CD4-positive, alpha-beta T cell (primary cell): Measurements from ENCODE around the gene TBCD. TPM values are rescaled to one million over a fixed set of nuclear protein-coding genes. Genes with fewer than 3 reads are reported as not detected.

Experiments used
- ATAC-seq: fragments of 200-7000 bp; cut with Tn5 transposase; one replicate; pipeline ENCODE4 v1.10.0; 2022; ENCODE audit warnings: mild to moderate bottlenecking; ENCODE audit not compliant: poor library complexity
- CTCF ChIA-PET: fragments of 350-600 bp; sonication (Branson Sonifier 250); formaldehyde crosslinking; loops from one replicate; lab custom pipeline; 2021; ENCODE audit warnings: antibody characterized with exemption, inconsistent platforms; lab: Charles Lee
- POLR2A ChIA-PET: fragments of 350-600 bp; sonication (Branson Sonifier 250); formaldehyde crosslinking; loops from one replicate; lab custom pipeline; 2021; ENCODE audit warnings: antibody characterized with exemption, inconsistent platforms; lab: Charles Lee
- DNase-seq, 14 experiments: peaks; one replicate each; pipeline ENCODE4 v3.0.0-alpha.2; 2013 to 2020; ENCODE audit warnings: mixed read lengths in 2 of 14
- H3K27ac ChIP-seq, 2 donors: one replicate each; pipeline versions ENCODE4 v1.5.1 to v1.7.0; 2013; ENCODE audit warnings: low read length in 2 of 2, low read depth in 1 of 2, mild to moderate bottlenecking in 1 of 2
- H3K27me3 ChIP-seq, 2 experiments: 1 replicate in 1 of 2; 2 replicates in 1 of 2; pipeline versions ENCODE4 v1.6.1 to v1.7.0; 2013; ENCODE audit warnings: low read length in 2 of 2, control low read depth in 1 of 2, mild to moderate bottlenecking in 1 of 2, moderate library complexity in 1 of 2; ENCODE audit not compliant: insufficient read depth in 2 of 2, control insufficient read depth in 1 of 2
- H3K36me3 ChIP-seq: one replicate; pipeline ENCODE4 v1.6.1; 2013; ENCODE audit warnings: low read length, control low read depth; ENCODE audit not compliant: insufficient read depth
- H3K4me1 ChIP-seq: one replicate; pipeline ENCODE4 v1.6.1; 2013; ENCODE audit warnings: low read length, control low read depth; ENCODE audit not compliant: insufficient read depth
- H3K4me3 ChIP-seq: one replicate; pipeline ENCODE4 v1.5.1; 2013; ENCODE audit warnings: mild to moderate bottlenecking, low read length, moderate library complexity
- H3K9me3 ChIP-seq, 2 experiments: 1 replicate in 1 of 2; 2 replicates in 1 of 2; pipeline versions ENCODE4 v1.6.1 to v1.7.0; 2013; ENCODE audit warnings: low read length in 2 of 2, mild to moderate bottlenecking in 2 of 2, control low read depth in 1 of 2, moderate library complexity in 1 of 2; ENCODE audit not compliant: control insufficient read depth in 1 of 2, insufficient read depth in 1 of 2
- H3K27ac Mint-ChIP-seq: one replicate; pipeline ENCODE4 v1.8.0; 2020; ENCODE audit warnings: mixed read lengths
- H3K27me3 Mint-ChIP-seq: one replicate; pipeline ENCODE4 v1.8.0; 2021; ENCODE audit warnings: mixed read lengths
- H3K36me3 Mint-ChIP-seq: one replicate; pipeline ENCODE4 v1.8.0; 2021; ENCODE audit warnings: low read depth, mixed read lengths
- H3K4me1 Mint-ChIP-seq: one replicate; pipeline ENCODE4 v1.8.0; 2021; ENCODE audit warnings: low read depth, mixed read lengths
- H3K4me3 Mint-ChIP-seq: one replicate; pipeline ENCODE4 v1.8.0; 2020; ENCODE audit warnings: mild to moderate bottlenecking, mixed read lengths
- H3K9me3 Mint-ChIP-seq: one replicate; pipeline ENCODE4 v1.8.0; 2020; ENCODE audit warnings: mixed read lengths
- intact Hi-C, 2 experiments: fragments of 100-400 bp; cut with DNase I in 1 of 2; cut with micrococcal nuclease in 1 of 2; formaldehyde crosslinking; loops; one replicate each; pipeline versions ENCODE4 v1.15.1 to v1.9.0; 2023 to 2025; cut with DNase I, micrococcal nuclease
- total RNA-seq, 174 experiments: library from RNA in 2 of 174; stranded (reverse) in 2 of 174; gene quantifications; one replicate each; pipeline ENCODE4 v1.2.3 and lab custom pipeline; 2021 to 2026
- TF ChIP-seq, protein P1 (sequence below): fragments of 200-600 bp; IDR thresholded peaks from one replicate; pipeline ENCODE4 v1.8.0; 2022; ENCODE audit warnings: antibody characterized with exemption, mild to moderate bottlenecking

TBCD gene
- total RNA-seq, 2 experiments from 2014 or later: 74.6 to 80.3 TPM

DNA sequence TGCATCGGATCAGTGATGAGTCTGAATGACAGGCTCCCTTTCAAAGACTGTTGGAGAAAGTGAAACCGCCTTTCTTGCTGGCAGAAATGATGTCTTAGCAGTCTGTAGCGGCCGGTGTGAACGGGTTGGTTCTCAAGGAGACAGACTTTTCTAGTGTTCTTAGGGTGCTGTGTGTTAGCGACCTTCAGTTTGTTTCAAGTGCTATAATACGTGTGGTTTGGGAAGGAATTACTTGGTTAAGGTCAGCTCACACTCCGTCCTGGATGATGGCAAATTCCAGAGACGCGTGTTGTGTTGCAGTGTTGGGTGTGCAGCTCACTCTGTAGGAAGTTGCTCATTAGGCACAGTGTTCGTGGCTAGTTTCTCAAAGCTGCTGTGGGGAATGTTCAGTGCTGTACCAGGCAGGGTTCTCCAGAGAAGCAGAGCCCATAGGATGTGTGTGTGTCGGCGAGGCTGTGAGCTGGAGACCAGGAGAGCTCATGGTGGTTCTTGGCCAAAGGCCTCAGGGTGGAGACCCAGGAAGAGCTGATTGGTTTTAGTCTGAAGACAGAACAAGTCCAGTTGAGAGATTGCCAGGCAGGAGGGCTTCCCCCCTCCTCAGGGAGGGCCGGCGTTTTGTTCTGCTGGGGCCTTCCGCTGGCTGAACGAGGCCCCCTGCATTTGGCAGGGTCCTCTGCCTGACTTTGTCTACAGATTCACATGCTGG lies 50.4 kb downstream of the TBCD start:
- no peak overlapping the region for H3K27ac ChIP-seq
- peaks cover 27% of the 10 kb centered on the region for H3K36me3 ChIP-seq
- Mint-ChIP-seq H3K36me3 (peaks cover 44% of the 10 kb centered on the region), H3K27me3 (no peaks in the 10 kb centered on the region), H3K4me3 (no peak overlapping the region), H3K27ac (no peak overlapping the region), H3K9me3 (no peaks in the 10 kb centered on the region), H3K4me1 (no peaks in the 10 kb centered on the region)
- H3K27me3 ChIP-seq: no peaks in the 10 kb centered on the region
- DNase-seq: no peak
- no peak overlapping the region for H3K4me3 ChIP-seq
- ChIA-PET CTCF (no interaction called here), POLR2A (no interaction called here)
- no peak for ATAC-seq
- no peaks in the 10 kb centered on the region for H3K9me3 ChIP-seq
- H3K4me1 ChIP-seq: no peaks in the 10 kb centered on the region
- intact Hi-C loops: no loop called here
- TF ChIP-seq, protein P1, sequence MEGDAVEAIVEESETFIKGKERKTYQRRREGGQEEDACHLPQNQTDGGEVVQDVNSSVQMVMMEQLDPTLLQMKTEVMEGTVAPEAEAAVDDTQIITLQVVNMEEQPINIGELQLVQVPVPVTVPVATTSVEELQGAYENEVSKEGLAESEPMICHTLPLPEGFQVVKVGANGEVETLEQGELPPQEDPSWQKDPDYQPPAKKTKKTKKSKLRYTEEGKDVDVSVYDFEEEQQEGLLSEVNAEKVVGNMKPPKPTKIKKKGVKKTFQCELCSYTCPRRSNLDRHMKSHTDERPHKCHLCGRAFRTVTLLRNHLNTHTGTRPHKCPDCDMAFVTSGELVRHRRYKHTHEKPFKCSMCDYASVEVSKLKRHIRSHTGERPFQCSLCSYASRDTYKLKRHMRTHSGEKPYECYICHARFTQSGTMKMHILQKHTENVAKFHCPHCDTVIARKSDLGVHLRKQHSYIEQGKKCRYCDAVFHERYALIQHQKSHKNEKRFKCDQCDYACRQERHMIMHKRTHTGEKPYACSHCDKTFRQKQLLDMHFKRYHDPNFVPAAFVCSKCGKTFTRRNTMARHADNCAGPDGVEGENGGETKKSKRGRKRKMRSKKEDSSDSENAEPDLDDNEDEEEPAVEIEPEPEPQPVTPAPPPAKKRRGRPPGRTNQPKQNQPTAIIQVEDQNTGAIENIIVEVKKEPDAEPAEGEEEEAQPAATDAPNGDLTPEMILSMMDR: no peak

DNA sequence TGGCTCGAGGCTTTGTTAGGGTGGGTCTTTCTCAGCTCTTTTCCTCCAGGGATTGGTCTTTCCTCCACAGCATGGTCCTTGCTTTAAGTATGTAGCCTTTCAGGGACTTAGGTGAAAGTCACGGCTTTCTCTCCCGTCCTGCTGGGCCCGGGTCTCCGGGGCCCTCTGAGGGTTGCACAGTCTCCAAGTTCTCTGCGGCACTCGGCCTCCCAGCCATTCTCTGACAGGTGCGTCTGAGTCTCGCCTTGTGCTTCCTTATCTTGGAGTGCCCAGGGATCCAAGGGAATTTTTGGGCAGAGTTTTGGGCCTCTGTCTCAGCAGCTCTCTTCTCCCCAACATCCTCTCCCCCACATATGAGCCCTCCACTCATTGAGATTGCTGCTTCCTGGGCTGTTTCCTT lies 51.3 kb downstream of the TBCD start:
- ChIA-PET POLR2A (no interaction called here), CTCF (no interaction called here)
- Mint-ChIP-seq H3K9me3 (no peaks in the 10 kb centered on the region), H3K27ac (no peak overlapping the region), H3K4me1 (no peaks in the 10 kb centered on the region), H3K4me3 (no peak overlapping the region), H3K36me3 (peaks cover 46% of the 10 kb centered on the region), H3K27me3 (no peaks in the 10 kb centered on the region)
- intact Hi-C loops: no loop called here
- TF ChIP-seq, protein P1: no peak
- no peak for ATAC-seq
- DNase-seq: no peak
- no peaks in the 10 kb centered on the region for H3K4me1 ChIP-seq
- H3K27ac ChIP-seq: no peak overlapping the region
- peaks cover 27% of the 10 kb centered on the region for H3K36me3 ChIP-seq
- H3K4me3 ChIP-seq: no peak overlapping the region
- H3K27me3 ChIP-seq: no peaks in the 10 kb centered on the region
- H3K9me3 ChIP-seq: no peaks in the 10 kb centered on the region

DNA sequence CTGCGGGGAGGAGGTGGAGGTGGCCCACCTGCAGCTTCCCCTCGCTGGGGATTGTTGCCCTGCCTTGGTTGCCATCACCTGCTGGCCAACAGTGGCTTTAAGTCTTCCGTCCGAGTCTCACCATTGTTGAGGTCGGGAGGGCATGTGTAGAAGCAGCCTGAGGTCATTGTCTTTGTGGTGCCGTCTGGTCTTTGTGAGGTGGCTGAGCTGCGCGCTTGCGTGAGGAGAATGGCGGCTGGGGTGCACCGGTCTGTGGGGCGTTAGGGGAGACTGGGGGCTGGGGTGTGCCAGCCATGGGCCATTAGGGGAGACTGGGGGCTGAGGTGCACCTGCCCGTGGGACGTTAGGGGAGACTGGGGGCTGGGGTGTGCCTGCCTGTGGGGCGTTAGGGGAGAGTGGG lies 51.7 kb downstream of the TBCD start:
- peaks cover 43% of the 10 kb centered on the region for H3K36me3 Mint-ChIP-seq
- Histone ChIP-seq H3K4me1 (no peaks in the 10 kb centered on the region), H3K9me3 (no peaks in the 10 kb centered on the region), H3K27me3 (no peaks in the 10 kb centered on the region), H3K27ac (no peak overlapping the region), H3K36me3 (peaks cover 26% of the 10 kb centered on the region), H3K4me3 (no peak overlapping the region)
- ChIA-PET POLR2A (no interaction called here), CTCF (no interaction called here)
- ATAC-seq: no peak
- no peaks in the 10 kb centered on the region for H3K9me3 Mint-ChIP-seq
- no peaks in the 10 kb centered on the region for H3K27me3 Mint-ChIP-seq
- H3K27ac Mint-ChIP-seq: no peak overlapping the region
- H3K4me1 Mint-ChIP-seq: no peaks in the 10 kb centered on the region
- DNase-seq: no peak
- no peak overlapping the region for H3K4me3 Mint-ChIP-seq
- intact Hi-C loops: no loop called here
- TF ChIP-seq, protein P1: no peak
